ENCODE data around the gene MRPL48. TPM values are rescaled to one million over a fixed set of nuclear protein-coding genes. Genes with fewer than 3 reads are reported as not detected.
"Not testable (repeated sequence)": the region's sequence is repeated elsewhere in the genome, so short reads cannot be mapped to it uniquely, and the experiment has no call there.

The MRPL48 gene
- total RNA-seq, 1 donor from 2014 or later = 31.5 TPM

DNA sequence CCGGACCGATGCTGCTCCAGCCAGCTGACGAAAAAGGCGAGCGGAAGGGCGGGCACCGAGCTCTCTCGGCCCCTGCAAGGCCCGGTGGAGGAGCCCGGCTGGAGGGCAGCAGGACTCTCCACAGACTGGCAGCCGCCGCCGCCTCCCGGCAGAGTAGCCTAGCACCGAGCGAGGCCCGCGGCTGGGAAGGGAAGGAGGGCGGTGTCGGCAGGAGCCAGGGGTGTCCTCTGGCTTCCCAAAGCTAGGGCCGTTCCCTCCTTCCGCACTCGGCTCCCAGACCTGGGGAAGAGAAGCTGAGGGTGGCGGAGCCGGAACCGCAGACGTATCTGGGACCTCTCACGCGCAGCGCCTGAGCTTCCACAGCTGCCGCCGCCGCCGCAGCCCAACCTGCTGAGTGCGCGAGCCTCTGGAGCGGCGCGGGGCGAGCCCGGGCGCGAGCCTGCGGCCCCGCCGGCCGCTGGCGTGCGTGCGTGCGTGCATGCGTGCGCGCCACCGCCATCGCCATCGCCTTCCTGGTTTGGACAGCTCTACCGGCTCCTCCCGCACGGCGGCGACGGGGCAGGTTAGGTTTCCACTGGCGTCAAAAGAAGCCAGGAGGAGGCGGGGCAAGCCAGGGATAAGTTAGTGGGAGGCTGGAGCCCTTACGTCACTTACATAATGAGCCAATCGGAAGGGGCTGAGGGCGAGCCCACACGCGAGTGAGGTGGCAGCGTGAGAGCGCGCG lies 26.8 kb upstream of the MRPL48 start, which contains the start of gene RAB6A:
Gene RAB6A (minus strand): TSS at position 396 of the 724 bp plus-strand sequence. CDS start 439 bp downstream, outside the sequence.
- TF ChIP-seq, protein P1, sequence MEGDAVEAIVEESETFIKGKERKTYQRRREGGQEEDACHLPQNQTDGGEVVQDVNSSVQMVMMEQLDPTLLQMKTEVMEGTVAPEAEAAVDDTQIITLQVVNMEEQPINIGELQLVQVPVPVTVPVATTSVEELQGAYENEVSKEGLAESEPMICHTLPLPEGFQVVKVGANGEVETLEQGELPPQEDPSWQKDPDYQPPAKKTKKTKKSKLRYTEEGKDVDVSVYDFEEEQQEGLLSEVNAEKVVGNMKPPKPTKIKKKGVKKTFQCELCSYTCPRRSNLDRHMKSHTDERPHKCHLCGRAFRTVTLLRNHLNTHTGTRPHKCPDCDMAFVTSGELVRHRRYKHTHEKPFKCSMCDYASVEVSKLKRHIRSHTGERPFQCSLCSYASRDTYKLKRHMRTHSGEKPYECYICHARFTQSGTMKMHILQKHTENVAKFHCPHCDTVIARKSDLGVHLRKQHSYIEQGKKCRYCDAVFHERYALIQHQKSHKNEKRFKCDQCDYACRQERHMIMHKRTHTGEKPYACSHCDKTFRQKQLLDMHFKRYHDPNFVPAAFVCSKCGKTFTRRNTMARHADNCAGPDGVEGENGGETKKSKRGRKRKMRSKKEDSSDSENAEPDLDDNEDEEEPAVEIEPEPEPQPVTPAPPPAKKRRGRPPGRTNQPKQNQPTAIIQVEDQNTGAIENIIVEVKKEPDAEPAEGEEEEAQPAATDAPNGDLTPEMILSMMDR (IDR thresholded peaks at IDR 0.05; ENCODE audit: unreplicated experiment) = no peak
- H3K4me1 Mint-ChIP-seq (ENCODE audit: low read depth) = peaks cover 22% of the 10 kb centered on the region
- H3K27me3 Mint-ChIP-seq = no peaks in the 10 kb centered on the region
- peak; percentile 99 for DNase-seq (ENCODE audit: low spot score, unreplicated experiment)
- H3K9me3 Mint-ChIP-seq (ENCODE audit: low read depth) = no peaks in the 10 kb centered on the region
- H3K36me3 Mint-ChIP-seq (ENCODE audit: insufficient read depth) = no peaks in the 10 kb centered on the region
- H3K27ac Mint-ChIP-seq = peak within 1 kb of the TSS; percentile 96
- peak within 1 kb of the TSS; percentile 95 for H3K4me3 Mint-ChIP-seq (ENCODE audit: low read depth)

DNA sequence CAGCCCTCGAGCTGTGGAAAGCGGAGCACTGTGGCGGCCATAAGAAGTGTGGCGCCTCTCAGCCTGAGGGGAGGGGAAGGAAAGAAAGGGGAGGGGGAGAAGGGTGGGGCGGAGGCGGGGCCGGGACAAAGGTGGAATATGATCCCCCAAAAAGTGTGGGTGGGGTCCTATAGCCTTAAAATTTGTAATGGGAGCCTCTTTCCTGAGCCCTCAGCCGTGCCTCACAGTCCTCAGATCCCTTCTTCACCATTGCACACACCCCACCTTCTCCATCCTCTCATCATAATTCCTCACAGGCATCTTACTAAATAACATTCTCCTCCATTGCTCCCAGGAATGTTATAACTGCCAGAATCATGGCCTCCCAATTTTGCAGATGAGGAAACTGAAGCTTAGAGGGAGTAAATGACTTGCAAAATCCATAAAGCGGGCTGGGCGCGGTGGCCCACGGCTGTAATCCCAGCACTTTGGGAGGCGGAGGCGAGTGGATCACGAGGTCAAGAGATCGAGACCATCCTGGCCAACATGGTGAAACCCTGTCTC lies 26.2 kb upstream of the MRPL48 start:
- H3K27ac Mint-ChIP-seq = peak overlapping the region; percentile 96
- TF ChIP-seq, protein P1 (IDR thresholded peaks at IDR 0.05; ENCODE audit: unreplicated experiment) = no peak
- H3K27me3 Mint-ChIP-seq = no peaks in the 10 kb centered on the region
- no peaks in the 10 kb centered on the region for H3K9me3 Mint-ChIP-seq (ENCODE audit: low read depth)
- peak overlapping the region; percentile 95 for H3K4me3 Mint-ChIP-seq (ENCODE audit: low read depth)
- no peak for DNase-seq (ENCODE audit: low spot score, unreplicated experiment)
- H3K4me1 Mint-ChIP-seq (ENCODE audit: low read depth) = peaks cover 28% of the 10 kb centered on the region
- H3K36me3 Mint-ChIP-seq (ENCODE audit: insufficient read depth) = no peaks in the 10 kb centered on the region

DNA sequence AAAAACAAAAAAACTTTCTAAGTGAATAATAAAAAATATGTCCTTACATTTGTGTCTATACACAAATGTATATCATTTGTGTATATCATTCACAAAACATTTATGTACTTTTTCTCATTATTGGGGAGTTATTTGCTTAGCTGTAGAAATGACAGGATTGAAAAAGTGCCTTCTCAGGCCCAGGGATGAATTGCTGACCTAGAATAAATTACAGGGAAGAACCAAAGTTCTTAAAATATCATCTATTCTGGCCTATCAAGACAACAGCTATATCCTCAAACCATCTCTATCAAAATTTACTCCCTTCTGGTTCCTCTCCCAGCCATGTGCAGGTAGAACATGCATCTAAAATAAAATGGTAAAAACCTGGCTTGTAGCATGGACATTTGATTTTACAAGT lies 24.9 kb upstream of the MRPL48 start:
- Mint-ChIP-seq H3K27me3 (peaks cover 6% of the 10 kb centered on the region), H3K36me3 (ENCODE audit: insufficient read depth) (no peaks in the 10 kb centered on the region), H3K4me1 (ENCODE audit: low read depth) (peaks cover 28% of the 10 kb centered on the region), H3K27ac (no peak overlapping the region), H3K9me3 (ENCODE audit: low read depth) (no peaks in the 10 kb centered on the region), H3K4me3 (ENCODE audit: low read depth) (no peak overlapping the region)
- TF ChIP-seq, protein P1 (IDR thresholded peaks at IDR 0.05; ENCODE audit: unreplicated experiment) = no peak
- no peak for DNase-seq (ENCODE audit: low spot score, unreplicated experiment)

DNA sequence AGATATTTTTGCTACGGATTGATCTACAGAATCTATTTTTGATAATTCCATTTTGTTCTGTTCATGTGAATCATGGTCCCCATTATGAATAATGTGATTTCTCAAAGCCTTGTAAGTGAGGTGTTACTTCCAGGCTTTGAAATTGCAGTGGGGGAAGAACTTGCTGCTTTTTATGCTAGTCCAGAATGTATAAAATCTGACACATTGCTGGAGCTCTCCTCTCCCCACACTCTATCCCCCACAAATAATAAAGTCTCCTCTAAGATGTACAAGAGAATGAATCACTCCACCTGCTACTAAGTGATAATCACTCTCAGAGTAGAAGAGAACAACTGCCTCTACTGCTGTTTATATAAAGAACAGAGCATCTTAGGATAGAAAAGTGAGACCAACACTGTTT lies 20.9 kb upstream of the MRPL48 start:
- Mint-ChIP-seq H3K9me3 (ENCODE audit: low read depth) (no peaks in the 10 kb centered on the region), H3K4me3 (ENCODE audit: low read depth) (no peak overlapping the region)
- TF ChIP-seq, protein P1 (IDR thresholded peaks at IDR 0.05; ENCODE audit: unreplicated experiment) = no peak

DNA sequence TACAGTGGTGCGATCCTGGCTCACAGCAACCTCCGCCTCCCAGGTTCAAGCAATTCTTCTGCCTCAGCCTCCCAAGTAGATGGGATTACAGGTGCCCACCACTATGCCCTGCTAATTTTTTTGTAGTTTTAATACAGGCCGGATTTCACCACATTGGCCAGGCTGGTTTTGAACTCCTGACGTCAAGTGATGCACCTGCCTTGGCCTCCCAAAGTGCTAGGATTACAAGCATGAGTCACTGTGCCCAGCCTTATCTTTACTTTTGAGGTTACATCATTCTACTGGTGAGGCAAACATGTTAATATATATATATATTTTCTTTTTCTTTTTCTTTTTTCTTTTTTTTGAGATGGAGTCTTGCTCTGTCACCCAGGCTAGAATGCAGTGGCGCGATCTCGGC lies 16.9 kb upstream of the MRPL48 start:
- not testable (repeated sequence) for H3K9me3 Mint-ChIP-seq (ENCODE audit: low read depth); H3K27me3 Mint-ChIP-seq; DNase-seq (ENCODE audit: low spot score, unreplicated experiment); H3K4me3 Mint-ChIP-seq (ENCODE audit: low read depth); H3K36me3 Mint-ChIP-seq (ENCODE audit: insufficient read depth); H3K4me1 Mint-ChIP-seq (ENCODE audit: low read depth); H3K27ac Mint-ChIP-seq

More for the DNA sequence above, 20.9 kb upstream of the MRPL48 start:
- Mint-ChIP-seq H3K4me1 (ENCODE audit: low read depth) (peaks cover 9% of the 10 kb centered on the region), H3K27ac (no peak overlapping the region), H3K27me3 (peaks cover 6% of the 10 kb centered on the region), H3K36me3 (ENCODE audit: insufficient read depth) (no peaks in the 10 kb centered on the region)
- no peak for DNase-seq (ENCODE audit: low spot score, unreplicated experiment)
